OCI-LY3 (cell line): ENCODE data around the gene PRR23E.

Experiments used
- H2AFZ ChIP-seq: fragments of 200-600, 300-600 bp; shearing (Covaris generic); 2 replicates; pipeline ENCODE4 v1.6.0; 2014; ENCODE audit warnings: antibody characterized with exemption, low read depth, low read length
- H3K27ac ChIP-seq: fragments of 200-600, 300-600 bp; sonication (generic); 2 replicates; pipeline ENCODE4 v1.5.1; 2014; ENCODE audit warnings: mild to moderate bottlenecking, low read length, moderate library complexity, mixed read lengths
- H3K27me3 ChIP-seq: fragments of 200-600, 300-600 bp; sonication (generic); 2 replicates; pipeline ENCODE4 v1.6.1; 2014; ENCODE audit warnings: low read depth, low read length, mixed read lengths
- H3K36me3 ChIP-seq: fragments of 200-600, 300-600 bp; sonication (generic); replicated peaks from 2 replicates; pipeline ENCODE3; 2014; ENCODE audit warnings: low read depth, low read length, mixed read lengths
- H3K4me1 ChIP-seq: fragments of 300-600, 200-600 bp; sonication (generic); 2 replicates; pipeline ENCODE4 v1.6.1; 2014; ENCODE audit warnings: low read length, mixed read lengths
- H3K4me2 ChIP-seq: fragments of 200-600, 300-600 bp; sonication (generic); 2 replicates; pipeline ENCODE4 v1.6.1; 2014; ENCODE audit warnings: low read length, mixed read lengths
- H3K4me3 ChIP-seq: fragments of 300-600, 200-600 bp; sonication (generic); 2 replicates; pipeline ENCODE4 v1.5.1; 2014; ENCODE audit warnings: antibody characterized with exemption, mild to moderate bottlenecking, low read length, moderate library complexity
- H3K79me2 ChIP-seq: fragments of 300-600, 200-600 bp; shearing (Covaris generic); 2 replicates; pipeline ENCODE4 v1.6.1; 2014; ENCODE audit warnings: mild to moderate bottlenecking, low read length, mixed read lengths
- H3K9ac ChIP-seq: fragments of 300-600, 200-600 bp; shearing (Covaris generic); 2 replicates; pipeline ENCODE4 v1.6.0; 2014; ENCODE audit warnings: mild to moderate bottlenecking, low read length, moderate library complexity
- H3K9me3 ChIP-seq: fragments of 200-600, 300-600 bp; shearing (Covaris generic); 2 replicates; pipeline ENCODE4 v1.6.1; 2014; ENCODE audit warnings: low read length, mixed read lengths; ENCODE audit not compliant: insufficient read depth
- H4K20me1 ChIP-seq: fragments of 200-600, 300-600 bp; sonication (generic); 2 replicates; pipeline ENCODE4 v1.6.1; 2016; ENCODE audit warnings: low read length, mixed read lengths; ENCODE audit not compliant: insufficient read depth
- EZH2phosphoT487 ChIP-seq: fragments of 200-600 bp; shearing (Covaris generic); IDR thresholded peaks from 2 replicates; pipeline ENCODE4 v1.6.1; 2018; ENCODE audit warnings: antibody characterized with exemption, mixed run types, low read depth
- TF ChIP-seq, protein P1 (sequence below): fragments of 200-600, 300-600 bp; sonication (generic); IDR thresholded peaks from 2 replicates; pipeline ENCODE4 v1.5.1; 2014; ENCODE audit warnings: antibody characterized with exemption, low read length, low read depth

The PRR23E gene

DNA sequence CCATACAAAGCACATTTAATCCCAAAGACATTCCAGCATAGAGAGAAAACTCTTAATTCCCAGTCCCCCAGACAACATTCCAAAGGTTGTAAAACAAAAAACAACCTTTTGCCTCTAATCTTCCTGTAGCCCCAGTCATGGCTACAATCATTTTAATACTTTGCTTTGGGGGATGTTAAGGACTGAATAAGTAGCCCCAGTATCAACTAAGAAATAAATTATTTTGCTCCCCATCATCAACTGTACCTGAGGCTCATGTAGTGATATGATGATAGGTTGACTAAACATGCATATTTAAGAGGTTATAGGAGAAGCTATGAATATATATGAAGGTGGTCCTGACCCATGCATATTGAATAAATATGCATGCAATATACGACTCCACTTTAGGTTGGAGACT lies 54.4 kb downstream of the PRR23E start:
- H3K27ac ChIP-seq: no peak overlapping the region
- no peaks in the 10 kb centered on the region for H3K79me2 ChIP-seq
- H3K36me3 ChIP-seq: no peaks in the 10 kb centered on the region
- no peak overlapping the region for H3K4me2 ChIP-seq
- TF ChIP-seq, protein P1, sequence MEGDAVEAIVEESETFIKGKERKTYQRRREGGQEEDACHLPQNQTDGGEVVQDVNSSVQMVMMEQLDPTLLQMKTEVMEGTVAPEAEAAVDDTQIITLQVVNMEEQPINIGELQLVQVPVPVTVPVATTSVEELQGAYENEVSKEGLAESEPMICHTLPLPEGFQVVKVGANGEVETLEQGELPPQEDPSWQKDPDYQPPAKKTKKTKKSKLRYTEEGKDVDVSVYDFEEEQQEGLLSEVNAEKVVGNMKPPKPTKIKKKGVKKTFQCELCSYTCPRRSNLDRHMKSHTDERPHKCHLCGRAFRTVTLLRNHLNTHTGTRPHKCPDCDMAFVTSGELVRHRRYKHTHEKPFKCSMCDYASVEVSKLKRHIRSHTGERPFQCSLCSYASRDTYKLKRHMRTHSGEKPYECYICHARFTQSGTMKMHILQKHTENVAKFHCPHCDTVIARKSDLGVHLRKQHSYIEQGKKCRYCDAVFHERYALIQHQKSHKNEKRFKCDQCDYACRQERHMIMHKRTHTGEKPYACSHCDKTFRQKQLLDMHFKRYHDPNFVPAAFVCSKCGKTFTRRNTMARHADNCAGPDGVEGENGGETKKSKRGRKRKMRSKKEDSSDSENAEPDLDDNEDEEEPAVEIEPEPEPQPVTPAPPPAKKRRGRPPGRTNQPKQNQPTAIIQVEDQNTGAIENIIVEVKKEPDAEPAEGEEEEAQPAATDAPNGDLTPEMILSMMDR: no peak
- no peak for TF ChIP-seq EZH2phosphoT487
- H3K4me3 ChIP-seq: no peak overlapping the region
- peaks cover 26% of the 10 kb centered on the region for H3K9me3 ChIP-seq
- H2AFZ ChIP-seq: no peak overlapping the region
- H4K20me1 ChIP-seq: no peaks in the 10 kb centered on the region
- H3K4me1 ChIP-seq: no peaks in the 10 kb centered on the region
- no peak overlapping the region for H3K9ac ChIP-seq
- no peaks in the 10 kb centered on the region for H3K27me3 ChIP-seq
